ENCODE results near the gene XRCC4.

DNA sequence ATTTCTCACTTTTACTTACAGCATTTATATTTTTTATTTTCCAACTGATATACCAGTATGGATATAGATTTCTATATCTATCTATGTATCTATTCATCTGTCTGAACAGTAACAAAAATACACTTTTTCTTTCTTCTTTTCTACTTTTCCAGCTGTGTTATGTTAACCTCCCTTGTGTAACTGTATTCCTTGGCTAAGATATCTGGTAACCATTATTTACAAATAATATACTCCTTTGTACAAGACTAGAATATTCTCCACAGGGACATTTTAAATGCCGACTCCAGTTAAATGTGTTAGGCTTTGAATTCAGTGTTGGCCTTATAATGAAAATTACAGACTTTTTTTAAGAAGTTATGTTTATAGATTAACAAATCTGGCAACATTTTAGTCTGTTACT, 168.7 kb downstream of the XRCC4 start:
- TF ChIP-seq, protein P1, sequence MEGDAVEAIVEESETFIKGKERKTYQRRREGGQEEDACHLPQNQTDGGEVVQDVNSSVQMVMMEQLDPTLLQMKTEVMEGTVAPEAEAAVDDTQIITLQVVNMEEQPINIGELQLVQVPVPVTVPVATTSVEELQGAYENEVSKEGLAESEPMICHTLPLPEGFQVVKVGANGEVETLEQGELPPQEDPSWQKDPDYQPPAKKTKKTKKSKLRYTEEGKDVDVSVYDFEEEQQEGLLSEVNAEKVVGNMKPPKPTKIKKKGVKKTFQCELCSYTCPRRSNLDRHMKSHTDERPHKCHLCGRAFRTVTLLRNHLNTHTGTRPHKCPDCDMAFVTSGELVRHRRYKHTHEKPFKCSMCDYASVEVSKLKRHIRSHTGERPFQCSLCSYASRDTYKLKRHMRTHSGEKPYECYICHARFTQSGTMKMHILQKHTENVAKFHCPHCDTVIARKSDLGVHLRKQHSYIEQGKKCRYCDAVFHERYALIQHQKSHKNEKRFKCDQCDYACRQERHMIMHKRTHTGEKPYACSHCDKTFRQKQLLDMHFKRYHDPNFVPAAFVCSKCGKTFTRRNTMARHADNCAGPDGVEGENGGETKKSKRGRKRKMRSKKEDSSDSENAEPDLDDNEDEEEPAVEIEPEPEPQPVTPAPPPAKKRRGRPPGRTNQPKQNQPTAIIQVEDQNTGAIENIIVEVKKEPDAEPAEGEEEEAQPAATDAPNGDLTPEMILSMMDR (IDR thresholded peaks at IDR 0.05): no peak
- TF ChIP-seq EZH2 (IDR thresholded peaks at IDR 0.05) (no peak), EZH2phosphoT487 (IDR thresholded peaks at IDR 0.05) (no peak)

Measured in neural progenitor cell (in vitro differentiated cells).